ENCODE measurements around the gene HTR1E. TPM values are rescaled to one million over a fixed set of nuclear protein-coding genes. Genes with fewer than 3 reads are reported as not detected.

The HTR1E gene
- total and polyA plus RNA-seq, 10 of the 15 experiments (the other 5 are each of a cell fraction or from before 2014, with no cell fraction given): not detected

- no peaks in the 10 kb centered on the region for H3K36me3 ChIP-seq (ENCODE audit: control insufficient read depth in 2 of 2, insufficient read depth in 2 of 2, low read length in 1 of 2)
- no peak overlapping the region for H3K27ac ChIP-seq (ENCODE audit: control insufficient read depth, insufficient read depth)
- H4K20me1 ChIP-seq (ENCODE audit: control insufficient read depth, insufficient read depth): no peaks in the 10 kb centered on the region
- H3K9me3 ChIP-seq (replicated peaks; ENCODE audit: control insufficient read depth, insufficient read depth, low read length): no peaks in the 10 kb centered on the region
- H3K4me2 ChIP-seq (ENCODE audit: control insufficient read depth, insufficient read depth): no peak overlapping the region
- peaks cover 2 to 3% of the 10 kb centered on the region in 2 experiments; a peak in 3 of 4 replicates for H3K27me3 ChIP-seq (replicated peaks in 1 of 2; ENCODE audit: control insufficient read depth in 2 of 2, insufficient read depth in 2 of 2, low read length in 1 of 2)
- no peak overlapping the region for H3K4me3 ChIP-seq
- no peak overlapping the region for H2AFZ ChIP-seq (ENCODE audit: control insufficient read depth, low read depth, low read length)
- ChIA-PET POLR2A (no interaction called here), RAD21 (ENCODE audit: unreplicated experiment) (no interaction called here), CTCF (no interaction called here), SMC1A (ENCODE audit: uncharacterized antibody, unreplicated experiment) (no interaction called here)
- no peaks in the 10 kb centered on the region for H3K4me1 ChIP-seq (ENCODE audit: control insufficient read depth, insufficient read depth, low read length)
- H3K79me2 ChIP-seq (ENCODE audit: control insufficient read depth, insufficient read depth, low read length): no peaks in the 10 kb centered on the region
- in situ Hi-C loops (cut with MboI): no loop called here
- ATAC-seq (no peak), FAIRE-seq (no peak), DNase-seq (ENCODE audit: low read depth, low spot score) (no peak)
- no TSS peak for BruUV-seq (replicated peaks)
- WGBS (ENCODE audit: insufficient coverage, insufficient replicate concordance, low lambda C conversion rate, missing lambda C conversion rate): 45% methylated on average over 1 of the region's 1 CpG
- no peak overlapping the region for H3K9ac ChIP-seq (ENCODE audit: control insufficient read depth, insufficient read depth, low read length)
- intact Hi-C loops (cut with micrococcal nuclease; ENCODE audit: unreplicated experiment): no loop called here
- TF ChIP-seq IRF4 (IDR thresholded peaks at IDR 0.05; ENCODE audit: low read depth, low read length) (no peak), MTA2 (IDR thresholded peaks at IDR 0.05; ENCODE audit: low read depth) (no peak), ATF3 (IDR thresholded peaks at IDR 0.05; ENCODE audit: borderline replicate concordance, extremely low read depth, low read depth, low read length) (no peak), KDM1A (IDR thresholded peaks at IDR 0.05; ENCODE audit: borderline replicate concordance) (no peak), NR2F1 (conservative IDR thresholded peaks at IDR 0.05) (no peak), MXI1 (IDR thresholded peaks at IDR 0.05; ENCODE audit: low read depth, low read length) (no peak)
These were observed 4.1 kb downstream of the HTR1E start for GRCh38 chr6:86941461-86941860.

- Histone ChIP-seq H3K4me3 (no peak overlapping the region), H3K36me3 (ENCODE audit: control insufficient read depth in 2 of 2, insufficient read depth in 2 of 2, low read length in 1 of 2) (no peaks in the 10 kb centered on the region), H3K9me3 (replicated peaks; ENCODE audit: control insufficient read depth, insufficient read depth, low read length) (no peaks in the 10 kb centered on the region), H3K79me2 (ENCODE audit: control insufficient read depth, insufficient read depth, low read length) (no peaks in the 10 kb centered on the region), H3K9ac (ENCODE audit: control insufficient read depth, insufficient read depth, low read length) (no peak overlapping the region), H3K4me2 (ENCODE audit: control insufficient read depth, insufficient read depth) (no peak overlapping the region), H2AFZ (ENCODE audit: control insufficient read depth, low read depth, low read length) (no peak overlapping the region), H4K20me1 (ENCODE audit: control insufficient read depth, insufficient read depth) (no peaks in the 10 kb centered on the region), H3K27ac (ENCODE audit: control insufficient read depth, insufficient read depth) (no peak overlapping the region), H3K27me3 (replicated peaks in 1 of 2; ENCODE audit: control insufficient read depth in 2 of 2, insufficient read depth in 2 of 2, low read length in 1 of 2) (no peaks in the 10 kb centered on the region; a peak in 1 of 4 replicates), H3K4me1 (ENCODE audit: control insufficient read depth, insufficient read depth, low read length) (no peaks in the 10 kb centered on the region)
- no peak for FAIRE-seq
- DNase-seq (ENCODE audit: low read depth, low spot score): no peak
- intact Hi-C loops (cut with micrococcal nuclease; ENCODE audit: unreplicated experiment) (loop anchor here (1.0 kb wide), 1 partner anchor 86 kb away; no protein-coding TSS in a partner anchor), in situ Hi-C loops (cut with MboI) (no loop called here)
- BruUV-seq (replicated peaks): no TSS peak
- RAD21 ChIA-PET (ENCODE audit: unreplicated experiment): no interaction called here
- ATAC-seq: no peak
- 2% methylated on average over 6 of the region's 6 CpGs for WGBS (ENCODE audit: insufficient coverage, insufficient replicate concordance, low lambda C conversion rate, missing lambda C conversion rate)
- POLR2A ChIA-PET: no interaction called here
- SMC1A ChIA-PET (ENCODE audit: uncharacterized antibody, unreplicated experiment): interaction anchor here (1.0 kb wide), 1 partner anchor 14 kb away, joined by 3 read pairs; no protein-coding TSS in a partner anchor
- CTCF ChIA-PET: no interaction called here
- no peak for TF ChIP-seq SREBF2 (IDR thresholded peaks at IDR 0.05; ENCODE audit: low read length)
- no peak for TF ChIP-seq GABPA (IDR thresholded peaks at IDR 0.05; ENCODE audit: low read depth)
- TF ChIP-seq SP1 (IDR thresholded peaks at IDR 0.05; ENCODE audit: low read depth, low read length): no peak
- TF ChIP-seq JUNB (IDR thresholded peaks at IDR 0.05): no peak
- no peak for TF ChIP-seq MAX (IDR thresholded peaks at IDR 0.05; ENCODE audit: low read depth, low read length)
- TF ChIP-seq PAX8 (IDR thresholded peaks at IDR 0.05): no peak
- TF ChIP-seq SUPT20H (IDR thresholded peaks at IDR 0.05; ENCODE audit: borderline replicate concordance, control insufficient read depth, low read depth, low read length): no peak
- TF ChIP-seq REST (IDR thresholded peaks at IDR 0.05; ENCODE audit: low read depth, low read length): no peak
- TF ChIP-seq TCF12 (IDR thresholded peaks at IDR 0.05; ENCODE audit: low read depth, low read length): no peak
These were observed 5.6 kb downstream of the HTR1E start for GRCh38 chr6:86942769-86943516.

Measured in GM12878 (cell line).